Smooth muscle cell (in vitro differentiated cells): ENCODE measurements around the gene LSM2. TPM values are rescaled to one million over a fixed set of nuclear protein-coding genes. Genes with fewer than 3 reads are reported as not detected.

Experiments used
- DNase-seq: peaks from one replicate; lab custom pipeline; 2025; ENCODE audit not compliant: unreplicated experiment; lab: John Stamatoyannopoulos, UW
- H2AFZ ChIP-seq: fragments of 200-600 bp; sonication (generic); 2 replicates; pipeline ENCODE4 v1.6.0; 2016; ENCODE audit warnings: antibody characterized with exemption, low read depth, mild to moderate bottlenecking
- H3F3A ChIP-seq: fragments of 200-600 bp; sonication (generic); 2 replicates; pipeline ENCODE4 v1.6.0; 2017; ENCODE audit warnings: antibody characterized with exemption, low read depth
- H3K27ac ChIP-seq: fragments of 200-600 bp; sonication (generic); 2 replicates; pipeline ENCODE4 v1.5.1; 2016; ENCODE audit warnings: low read depth, mild to moderate bottlenecking
- H3K27me3 ChIP-seq: fragments of 200-600 bp; sonication (generic); 2 replicates; pipeline ENCODE4 v1.6.1; 2016; ENCODE audit warnings: low read depth, mild to moderate bottlenecking
- H3K36me3 ChIP-seq: fragments of 200-600 bp; sonication (generic); 2 replicates; pipeline ENCODE4 v1.5.1; 2016; ENCODE audit warnings: low read depth
- H3K4me1 ChIP-seq: fragments of 200-600 bp; sonication (generic); 2 replicates; pipeline ENCODE4 v1.5.1; 2016; ENCODE audit warnings: low read depth
- H3K4me2 ChIP-seq: fragments of 200-600 bp; sonication (generic); 2 replicates; pipeline ENCODE4 v1.6.0; 2016; ENCODE audit warnings: mild to moderate bottlenecking
- H3K4me3 ChIP-seq: fragments of 200-600 bp; sonication (generic); 2 replicates; pipeline ENCODE4 v1.5.1; 2016; ENCODE audit warnings: mild to moderate bottlenecking
- H3K79me2 ChIP-seq: fragments of 200-600 bp; sonication (generic); 2 replicates; pipeline ENCODE4 v1.6.0; 2016; ENCODE audit warnings: low read depth, mild to moderate bottlenecking
- H3K9ac ChIP-seq: fragments of 200-600 bp; sonication (generic); 2 replicates; pipeline ENCODE4 v1.6.0; 2016; ENCODE audit warnings: low read depth
- H3K9me3 ChIP-seq: fragments of 200-600 bp; sonication (generic); replicated peaks from 2 replicates; pipeline ENCODE4 v1.5.1; 2016; ENCODE audit warnings: low read depth
- H4K20me1 ChIP-seq: fragments of 200-600 bp; sonication (generic); 2 replicates; pipeline ENCODE4 v1.6.0; 2016; ENCODE audit warnings: low read depth
- WGBS: methylation state at CpG from one replicate; pipeline ENCODE4 v1.1.7; 2016; ENCODE audit warnings: low lambda C conversion rate; 5-methylcytosine and 5-hydroxymethylcytosine counted together
- polyA plus RNA-seq: library from polyadenylated mRNA; unstranded; fragments of >200 nt; fragmentation: Nextera tagmentation; extraction: Ambion mirVana; gene quantifications from 2 replicates; pipeline ENCODE4 v1.2.1, GENCODE V29; 2016
- total RNA-seq: library from RNA; depleted of rRNA; stranded (reverse); fragments of >200 nt; gene quantifications from 2 replicates; pipeline ENCODE4 v1.2.3, GENCODE V29; 2014
- TF ChIP-seq, protein P1 (sequence below): fragments of 200-600 bp; sonication (generic); IDR thresholded peaks from 2 replicates; pipeline ENCODE4 v1.5.1; 2017; ENCODE audit warnings: borderline replicate concordance, mild to moderate bottlenecking, antibody characterized with exemption; ENCODE audit not compliant: insufficient read depth, poor library complexity, severe bottlenecking

LSM2 gene
- total and polyA plus RNA-seq, 2 experiments from 2014 or later: 81.6 to 91.2 TPM

DNA sequence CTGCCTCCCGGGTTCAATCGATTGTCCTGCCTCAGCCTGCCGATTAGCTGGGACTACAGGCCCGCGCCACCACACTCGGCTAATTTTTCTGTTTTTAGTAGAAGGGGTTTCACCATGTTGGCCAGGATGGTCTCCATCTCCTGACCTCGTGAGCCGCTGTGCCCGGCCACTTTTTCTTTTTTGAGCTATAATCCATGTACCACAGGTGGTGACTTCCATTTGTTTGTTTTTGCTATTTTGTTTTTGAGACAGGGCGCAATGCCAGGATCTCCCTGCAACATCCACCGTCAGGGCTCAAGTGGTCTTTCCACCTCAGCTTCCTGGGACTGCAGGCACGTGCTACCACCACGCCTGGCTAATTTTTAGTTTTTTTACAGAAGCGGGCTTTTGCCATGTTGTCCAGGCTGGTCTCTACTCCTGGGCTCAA lies 29.3 kb upstream of the LSM2 start:
- Histone ChIP-seq H3K36me3 (peaks cover 14% of the 10 kb centered on the region), H3K79me2 (peaks cover 45% of the 10 kb centered on the region), H3F3A (peaks cover 36% of the 10 kb centered on the region), H3K27me3 (no peaks in the 10 kb centered on the region), H3K4me1 (peaks cover 27% of the 10 kb centered on the region), H3K4me3 (peak overlapping the region; percentile 75), H3K27ac (peak overlapping the region; percentile 98), H3K9ac (peak overlapping the region; percentile 96), H4K20me1 (peaks cover 44% of the 10 kb centered on the region), H2AFZ (no peak overlapping the region), H3K9me3 (no peaks in the 10 kb centered on the region), H3K4me2 (peak overlapping the region; percentile 96)
- no peak for DNase-seq
- TF ChIP-seq, protein P1, sequence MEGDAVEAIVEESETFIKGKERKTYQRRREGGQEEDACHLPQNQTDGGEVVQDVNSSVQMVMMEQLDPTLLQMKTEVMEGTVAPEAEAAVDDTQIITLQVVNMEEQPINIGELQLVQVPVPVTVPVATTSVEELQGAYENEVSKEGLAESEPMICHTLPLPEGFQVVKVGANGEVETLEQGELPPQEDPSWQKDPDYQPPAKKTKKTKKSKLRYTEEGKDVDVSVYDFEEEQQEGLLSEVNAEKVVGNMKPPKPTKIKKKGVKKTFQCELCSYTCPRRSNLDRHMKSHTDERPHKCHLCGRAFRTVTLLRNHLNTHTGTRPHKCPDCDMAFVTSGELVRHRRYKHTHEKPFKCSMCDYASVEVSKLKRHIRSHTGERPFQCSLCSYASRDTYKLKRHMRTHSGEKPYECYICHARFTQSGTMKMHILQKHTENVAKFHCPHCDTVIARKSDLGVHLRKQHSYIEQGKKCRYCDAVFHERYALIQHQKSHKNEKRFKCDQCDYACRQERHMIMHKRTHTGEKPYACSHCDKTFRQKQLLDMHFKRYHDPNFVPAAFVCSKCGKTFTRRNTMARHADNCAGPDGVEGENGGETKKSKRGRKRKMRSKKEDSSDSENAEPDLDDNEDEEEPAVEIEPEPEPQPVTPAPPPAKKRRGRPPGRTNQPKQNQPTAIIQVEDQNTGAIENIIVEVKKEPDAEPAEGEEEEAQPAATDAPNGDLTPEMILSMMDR: no peak
- 5% methylated on average over 14 of the region's 14 CpGs for WGBS

DNA sequence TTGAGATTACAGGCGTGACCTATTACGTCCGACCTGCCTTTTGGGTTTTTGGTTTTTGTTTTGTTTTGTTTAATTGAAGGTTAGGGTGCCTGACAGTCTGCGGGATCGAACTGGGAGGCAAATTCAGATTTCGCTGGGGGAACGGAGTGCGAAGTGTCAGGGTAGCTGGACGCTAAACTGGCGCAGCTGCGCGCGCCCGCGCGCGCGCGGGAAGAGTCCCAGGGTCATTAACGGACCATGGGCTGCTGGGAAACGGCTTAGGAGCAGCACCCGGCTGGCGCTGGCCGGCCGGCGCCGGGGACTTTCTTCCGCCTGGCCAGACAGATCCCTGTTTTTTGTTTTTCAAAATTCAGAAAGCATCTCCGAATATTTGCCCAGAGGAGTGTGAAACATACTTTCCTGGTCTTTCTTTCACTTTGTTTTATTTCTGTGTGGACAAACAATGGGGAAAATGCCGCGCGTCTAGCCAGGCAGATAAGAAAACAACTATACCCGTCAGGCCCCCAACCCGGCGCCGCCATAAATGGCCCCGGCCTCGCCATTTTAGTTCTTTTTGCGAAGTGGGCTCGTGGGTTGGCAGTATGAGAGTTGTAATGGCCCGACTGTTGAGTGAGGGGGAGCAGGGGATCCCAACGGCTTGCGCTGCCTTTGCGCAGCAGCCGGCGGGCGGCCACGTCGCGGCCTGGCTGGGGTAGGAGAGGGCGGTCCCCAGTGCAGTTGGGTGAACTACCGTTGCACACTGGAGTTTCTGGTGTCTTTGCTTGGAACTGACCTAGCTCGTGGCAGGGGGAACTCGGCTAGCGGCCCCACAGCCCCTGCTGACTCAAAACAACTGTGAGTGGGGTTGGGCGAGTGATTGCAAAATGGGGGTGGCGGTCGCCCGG lies 27.8 kb upstream of the LSM2 start:
- H3K27ac ChIP-seq: peak overlapping the region; percentile 98
- peaks cover 57% of the 10 kb centered on the region for H3K79me2 ChIP-seq
- no peaks in the 10 kb centered on the region for H3K9me3 ChIP-seq
- TF ChIP-seq, protein P1: no peak
- peak overlapping the region; percentile 96 for H3K9ac ChIP-seq
- H3K27me3 ChIP-seq: no peaks in the 10 kb centered on the region
- peak overlapping the region; percentile 96 for H3K4me2 ChIP-seq
- H3K4me3 ChIP-seq: peak overlapping the region; percentile 75
- peaks cover 25% of the 10 kb centered on the region for H3F3A ChIP-seq
- H3K36me3 ChIP-seq: peaks cover 12% of the 10 kb centered on the region
- peak overlapping the region; percentile 64 for H2AFZ ChIP-seq
- DNase-seq: peak; percentile 62
- peaks cover 44% of the 10 kb centered on the region for H4K20me1 ChIP-seq
- WGBS: 1% methylated on average over 59 of the region's 59 CpGs
- peaks cover 27% of the 10 kb centered on the region for H3K4me1 ChIP-seq

DNA sequence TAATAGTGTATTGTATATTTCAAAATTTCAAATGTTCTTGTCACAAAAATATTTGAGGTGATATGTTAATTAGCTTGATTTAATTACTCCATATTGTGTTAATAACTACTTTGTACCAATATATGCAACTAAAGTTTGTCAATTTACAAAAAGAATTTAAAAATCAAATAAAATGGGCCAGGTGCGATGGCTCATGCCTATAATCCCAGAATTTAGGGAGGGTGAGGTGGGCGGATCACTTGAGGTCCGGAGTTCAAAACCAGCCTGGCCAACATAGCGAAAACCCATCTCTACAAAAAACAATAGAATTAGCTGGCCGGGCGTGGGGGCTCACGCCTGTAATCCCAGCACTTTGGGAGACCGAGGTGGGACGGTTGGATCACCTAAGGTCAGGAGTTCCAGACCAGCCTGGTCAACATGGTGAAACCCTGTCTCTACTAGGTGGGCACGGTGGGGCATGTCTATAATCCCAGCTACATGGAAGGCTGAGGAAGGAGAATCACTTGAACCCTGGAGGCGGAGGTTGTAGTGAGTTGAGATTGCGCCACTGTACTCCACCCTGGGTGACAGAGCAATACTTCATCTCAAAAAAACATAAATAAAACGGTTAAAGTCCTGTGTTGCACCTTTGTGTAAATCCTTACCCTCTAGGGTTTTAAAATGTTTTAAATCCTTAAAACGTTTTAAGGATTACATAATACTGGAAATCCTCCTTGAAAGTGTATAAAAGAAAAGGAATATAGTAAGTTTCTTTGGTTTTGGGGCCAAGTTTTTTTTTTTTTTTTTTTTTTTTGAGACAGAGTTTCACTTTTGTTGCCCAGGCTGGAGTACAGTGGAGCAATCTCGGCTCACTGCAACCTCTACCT lies 24.8 kb upstream of the LSM2 start:
- H3K79me2 ChIP-seq: peaks cover 40% of the 10 kb centered on the region
- no peaks in the 10 kb centered on the region for H3K27me3 ChIP-seq
- H4K20me1 ChIP-seq: peaks cover 15% of the 10 kb centered on the region
- H2AFZ ChIP-seq: no peak overlapping the region
- peaks cover 7% of the 10 kb centered on the region for H3F3A ChIP-seq
- H3K9me3 ChIP-seq: no peaks in the 10 kb centered on the region
- H3K9ac ChIP-seq: no peak overlapping the region
- peak overlapping the region; percentile 94 for H3K4me2 ChIP-seq
- WGBS: 94% methylated on average over 15 of the region's 15 CpGs
- H3K4me1 ChIP-seq: peaks cover 10% of the 10 kb centered on the region
- TF ChIP-seq, protein P1: no peak
- H3K4me3 ChIP-seq: peak overlapping the region; percentile 86
- H3K36me3 ChIP-seq: no peaks in the 10 kb centered on the region
- no peak overlapping the region for H3K27ac ChIP-seq
- no peak for DNase-seq
